Ishikawa (cell line): Measurements from ENCODE around the gene CHRNB4.

Source experiments
- CEBPB ChIP-seq: IDR thresholded peaks from 2 replicates; pipeline ENCODE4 v1.6.1; 2012
- CREB1 ChIP-seq: IDR thresholded peaks from 2 replicates; pipeline ENCODE4 v1.6.1; 2012; ENCODE audit warnings: low read depth
- EGR1 ChIP-seq: IDR thresholded peaks from 2 replicates; pipeline ENCODE4 v1.6.1; 2012
- EP300 ChIP-seq: IDR thresholded peaks from 2 replicates; pipeline ENCODE4 v1.6.1; 2012; ENCODE audit warnings: borderline replicate concordance
- FOXM1 ChIP-seq: IDR thresholded peaks from 2 replicates; pipeline ENCODE4 v1.6.1; 2012; ENCODE audit warnings: low read depth, borderline replicate concordance
- MAX ChIP-seq: IDR thresholded peaks from 2 replicates; pipeline ENCODE4 v1.6.1; 2012
- RAD21 ChIP-seq: IDR thresholded peaks from 2 replicates; pipeline ENCODE4 v1.6.1; 2012; ENCODE audit warnings: low read depth
- REST ChIP-seq: IDR thresholded peaks from 2 replicates; pipeline ENCODE4 v1.6.1; 2012; ENCODE audit warnings: low read depth, mild to moderate bottlenecking
- TAF1 ChIP-seq: IDR thresholded peaks from 2 replicates; pipeline ENCODE4 v1.6.1; 2012; ENCODE audit warnings: low read depth, mild to moderate bottlenecking
- TEAD4 ChIP-seq: IDR thresholded peaks from 2 replicates; pipeline ENCODE4 v1.6.1; 2012
- USF1 ChIP-seq: IDR thresholded peaks from 2 replicates; pipeline ENCODE4 v1.6.1; 2012

- TF ChIP-seq USF1 (no peak), FOXM1 (no peak), MAX (no peak), REST (no peak), EP300 (no peak), TAF1 (no peak), EGR1 (no peak), CREB1 (no peak), TEAD4 (no peak), CEBPB (no peak), RAD21 (no peak)
Measured at GRCh38 chr15:78663703-78664102, 22.7 kb upstream of the CHRNB4 start.
